ENCODE results near the gene MED12. TPM values are rescaled to one million over a fixed set of nuclear protein-coding genes. Genes with fewer than 3 reads are reported as not detected.

The MED12 gene
- polyA plus RNA-seq, 12 donors = 25.4 to 78.5 (median 39.5) TPM; not detected in 1

DNA sequence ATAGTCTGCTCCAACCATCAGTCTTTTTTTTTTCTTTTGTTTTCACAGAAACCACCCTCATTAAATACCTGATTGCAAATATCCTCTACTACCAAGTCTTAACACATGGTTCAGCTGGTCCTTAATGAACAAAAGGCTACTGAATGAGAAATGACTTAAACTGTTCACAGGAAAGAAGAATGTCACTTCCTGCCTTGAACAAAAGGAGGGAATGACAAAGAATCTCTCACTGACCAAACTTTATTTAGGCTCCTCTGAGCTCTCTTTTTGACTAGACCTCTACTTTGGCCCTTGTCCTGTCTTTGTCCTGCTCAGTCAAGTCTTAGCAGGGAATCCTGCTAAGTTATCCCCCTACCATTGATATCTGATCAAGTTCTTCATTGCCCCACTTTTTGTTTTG is 72.9 kb downstream of the MED12 start:
- DNase-seq = no peak

Other genes with a start within 250 kb of the MED12 start
- under 1 TPM in 4 of 12 donors, not detected in 8; 0.05 to 0.14 (median 0.11) TPM for gene TEX11, start 209.9 kb upstream of the MED12 start, polyA plus RNA-seq (ENCODE audit: insufficient read length in 12 of 12)
- 1 to 10 TPM in 3 of 12 donors, under 1 TPM in 7, not detected in 2; 0.41 to 1.6 (median 0.84) TPM for gene SLC7A3, start 187.5 kb upstream of the MED12 start, polyA plus RNA-seq (ENCODE audit: insufficient read length in 12 of 12)
- gene SNX12, start 50.3 kb upstream of the MED12 start, polyA plus RNA-seq (ENCODE audit: insufficient read length in 12 of 12) = 10 to 100 TPM in 11 of 12 donors, not detected in 1; 39.9 to 78.3 (median 48.1) TPM
- 10 to 100 TPM in 11 of 12 donors, not detected in 1; 22.8 to 48.7 (median 33.1) TPM for gene FOXO4, start 22.7 kb upstream of the MED12 start, polyA plus RNA-seq (ENCODE audit: insufficient read length in 12 of 12)
- 1 to 10 TPM in 6 of 12 donors, under 1 TPM in 3, not detected in 3; 0.71 to 1.7 (median 1.3) TPM for gene CXorf65, start 11.9 kb upstream of the MED12 start, polyA plus RNA-seq (ENCODE audit: insufficient read length in 12 of 12)
- 10 to 100 TPM in 2 of 12 donors, 1 to 10 TPM in 9, not detected in 1; 2.0 to 30.7 (median 3.4) TPM for gene IL2RG, start 7.0 kb upstream of the MED12 start, polyA plus RNA-seq (ENCODE audit: insufficient read length in 12 of 12)
- 1 to 10 TPM in 11 of 12 donors, not detected in 1; 2.4 to 9.7 (median 3.3) TPM for gene NLGN3, start 26.2 kb downstream of the MED12 start, polyA plus RNA-seq (ENCODE audit: insufficient read length in 12 of 12)
- 10 to 100 TPM in 1 of 12 donors, 1 to 10 TPM in 1, under 1 TPM in 6, not detected in 4; 0.15 to 11.6 (median 0.32) TPM for gene GJB1, start 104.6 kb downstream of the MED12 start, polyA plus RNA-seq (ENCODE audit: insufficient read length in 12 of 12)
- gene ZMYM3, start 135.5 kb downstream of the MED12 start, polyA plus RNA-seq (ENCODE audit: insufficient read length in 12 of 12) = 10 to 100 TPM in 11 of 12 donors, not detected in 1; 18.9 to 36.7 (median 21.1) TPM
- 100 to 1,000 TPM in 11 of 12 donors, not detected in 1; 278 to 818 (median 321) TPM for gene NONO, start 165.0 kb downstream of the MED12 start, polyA plus RNA-seq (ENCODE audit: insufficient read length in 12 of 12)
- gene ITGB1BP2, start 183.2 kb downstream of the MED12 start, polyA plus RNA-seq (ENCODE audit: insufficient read length in 12 of 12) = 100 to 1,000 TPM in 8 of 12 donors, 10 to 100 TPM in 3, not detected in 1; 42.3 to 148 (median 121) TPM
- gene TAF1, start 247.8 kb downstream of the MED12 start, polyA plus RNA-seq (ENCODE audit: insufficient read length in 12 of 12) = 10 to 100 TPM in 11 of 12 donors, not detected in 1; 20.4 to 48.9 (median 27.8) TPM